NCI-H524 treated with DMSO at 0.1 percent for 48 hours (cell line): ENCODE results near the gene KIFC3.
"Not testable (repeated sequence)": the region's sequence is repeated elsewhere in the genome, so short reads cannot be mapped to it uniquely, and the experiment has no call there.

Experiments
- DNase-seq: peaks from one replicate; lab custom pipeline; 2025; lab: John Stamatoyannopoulos, UW

The KIFC3 gene

GRCh38 chr16:57786632-57787518 lies 15.4 kb downstream of the KIFC3 start:
- DNase-seq, result no peak

DNA sequence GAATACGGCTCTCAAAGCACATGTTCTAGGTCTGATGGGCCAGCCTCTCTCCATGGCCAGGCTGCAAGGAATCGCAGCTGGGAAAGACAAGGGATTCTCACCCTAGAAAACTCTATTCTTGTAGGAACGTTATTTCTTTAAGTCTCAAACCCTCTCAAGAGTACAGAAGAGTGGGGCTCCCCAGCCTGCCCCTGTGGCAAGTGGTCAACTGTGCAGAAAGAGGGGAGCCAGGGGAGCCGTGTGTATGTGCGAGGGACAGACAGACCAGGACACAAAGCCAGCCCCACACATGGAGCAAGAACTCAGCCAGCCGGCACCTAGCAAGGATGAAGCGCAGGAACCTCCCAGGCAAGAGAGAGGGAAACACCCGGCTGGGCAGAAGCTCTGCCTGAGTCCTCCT lies 16.4 kb downstream of the KIFC3 start:
- DNase-seq, result no peak

DNA sequence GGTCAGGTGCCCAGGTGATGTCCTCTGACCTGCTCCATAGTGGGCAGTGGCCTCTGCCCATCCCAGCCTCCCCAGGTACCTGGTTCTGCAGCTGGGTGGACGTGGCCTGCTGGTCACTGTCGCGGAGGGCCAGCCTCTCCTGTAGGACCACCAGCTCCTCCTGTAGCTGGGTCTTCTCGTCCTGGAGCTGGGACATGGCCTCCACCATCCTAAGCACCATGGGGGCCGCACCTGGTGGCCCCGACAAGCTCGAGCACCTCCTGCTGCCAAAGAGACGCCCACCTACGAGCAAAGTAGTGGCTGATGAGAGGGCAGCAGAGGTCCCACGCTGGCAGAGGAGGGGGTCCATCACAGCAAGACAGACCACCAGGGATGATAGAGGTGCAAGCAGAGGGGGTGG lies 16.9 kb downstream of the KIFC3 start:
- DNase-seq, result no peak

DNA sequence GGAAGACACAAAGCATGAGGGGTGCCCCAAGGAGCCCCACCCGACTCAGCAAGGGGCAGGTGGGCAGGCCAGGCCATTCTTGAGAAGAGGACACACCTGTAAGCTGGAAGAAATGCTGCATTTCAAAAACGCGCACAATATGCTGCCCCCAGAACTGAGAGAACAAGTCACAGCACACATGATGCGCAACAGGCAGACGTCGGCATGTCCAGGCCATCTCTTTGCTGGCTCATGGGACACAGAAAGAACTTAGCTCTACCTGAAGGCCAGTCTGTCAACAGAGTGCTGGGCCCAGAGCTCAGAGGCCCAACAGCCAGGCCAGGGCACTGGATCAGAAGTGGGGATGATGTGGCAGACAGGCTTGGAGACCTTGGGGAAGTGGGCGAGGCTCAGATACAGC lies 18.0 kb downstream of the KIFC3 start:
- DNase-seq, result no peak

DNA sequence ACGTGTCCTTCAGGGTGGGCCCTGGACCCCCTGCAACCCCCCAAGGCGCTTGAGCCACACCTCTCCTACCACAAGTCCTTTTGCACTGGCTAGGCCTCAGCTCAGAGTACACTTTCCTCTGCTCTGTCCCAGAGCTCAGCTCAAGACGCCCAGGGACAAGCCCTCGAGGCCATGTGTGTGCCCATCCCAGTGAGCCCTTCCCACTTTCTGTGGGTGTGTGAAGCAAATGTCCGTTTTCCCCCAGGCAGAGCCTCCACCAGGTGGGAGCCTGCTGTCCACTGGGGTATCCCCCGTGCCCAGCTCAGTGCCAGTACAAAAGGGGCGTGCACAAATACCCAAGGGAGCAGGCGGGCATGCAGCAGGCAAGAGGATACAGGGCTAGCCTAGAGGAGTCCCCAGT lies 18.4 kb downstream of the KIFC3 start:
- DNase-seq, result no peak

- no peak for DNase-seq
Observed at GRCh38 chr16:57783116-57783515, 19.2 kb downstream of the KIFC3 start.

DNA sequence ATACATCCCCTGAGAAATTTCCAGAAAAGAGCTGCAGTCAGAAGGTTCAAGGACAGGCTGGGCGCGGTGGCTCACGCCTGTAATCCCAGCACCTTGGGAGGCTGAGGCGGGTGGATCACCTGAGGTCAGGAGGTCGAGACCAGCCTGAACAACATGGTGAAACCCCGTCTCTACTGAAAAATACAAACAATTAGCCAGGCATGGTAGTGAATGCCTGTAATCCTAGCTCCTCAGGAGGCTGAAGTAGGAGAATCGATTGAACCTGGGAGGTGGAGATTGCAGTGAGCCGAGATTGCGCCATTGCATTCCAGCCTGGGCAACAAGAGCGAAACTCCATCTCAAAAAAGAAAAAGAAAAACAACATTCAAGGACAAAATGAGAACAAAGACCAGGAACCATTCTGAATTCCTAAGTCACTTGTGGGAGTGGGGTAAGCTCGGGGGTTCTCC lies 19.7 kb downstream of the KIFC3 start:
- not testable (repeated sequence) for DNase-seq

GRCh38 chr16:57781741-57782606 lies 20.3 kb downstream of the KIFC3 start:
- no peak for DNase-seq

GRCh38 chr16:57781349-57781740 lies 20.9 kb downstream of the KIFC3 start:
- no peak for DNase-seq

- DNase-seq, result not testable (repeated sequence)
Observed at GRCh38 chr16:57779836-57780235, 22.5 kb downstream of the KIFC3 start.

DNA sequence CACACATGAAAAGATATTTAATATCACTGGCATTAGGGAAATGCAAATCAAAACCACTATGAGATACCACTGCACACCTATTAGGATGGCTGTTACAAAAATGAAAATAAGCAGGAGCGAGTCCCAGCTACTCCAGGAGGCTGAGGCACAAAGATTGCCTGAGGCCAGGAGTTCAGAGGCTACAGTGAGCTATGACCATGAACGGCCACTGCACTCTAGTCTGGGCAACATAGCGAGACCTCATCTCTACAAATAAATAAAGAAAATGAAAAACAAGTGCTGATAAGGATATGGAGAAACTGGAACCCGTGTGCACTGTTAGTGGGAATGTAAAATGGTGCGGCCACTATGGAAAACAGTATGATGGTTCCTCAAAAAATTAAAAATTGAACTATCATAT lies 23.6 kb downstream of the KIFC3 start:
- no peak for DNase-seq

GRCh38 chr16:57775661-57776469 lies 26.4 kb downstream of the KIFC3 start:
- no peak for DNase-seq

DNA sequence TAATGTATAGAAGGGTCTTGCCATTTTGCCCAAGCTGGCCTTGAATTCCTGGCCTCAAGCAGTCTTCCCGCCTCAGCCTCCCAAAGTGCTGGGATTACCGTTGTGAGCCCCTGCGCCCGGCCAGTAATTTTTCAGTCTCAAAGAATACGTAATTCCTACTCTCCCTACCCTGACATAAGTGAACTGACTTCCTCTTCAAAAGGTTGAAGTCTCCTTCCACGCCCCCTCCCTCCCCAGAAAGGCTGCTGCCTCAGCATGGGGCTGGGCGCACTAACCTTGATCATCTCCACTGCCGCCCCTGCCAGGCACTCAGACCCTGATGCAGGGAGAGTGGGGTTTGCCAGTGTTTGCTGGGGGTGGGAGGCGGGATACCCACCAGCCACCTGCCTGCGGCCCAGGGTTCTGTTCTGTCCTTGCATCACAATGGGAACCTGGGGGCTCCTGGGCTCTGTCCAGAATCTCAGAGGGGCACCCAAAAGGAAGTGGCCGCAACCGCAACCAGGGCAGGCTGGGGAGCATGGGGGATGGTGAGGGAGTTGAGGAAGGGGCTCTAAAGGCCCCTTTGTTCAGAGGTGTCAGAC lies 27.5 kb downstream of the KIFC3 start:
- DNase-seq, result no peak

DNA sequence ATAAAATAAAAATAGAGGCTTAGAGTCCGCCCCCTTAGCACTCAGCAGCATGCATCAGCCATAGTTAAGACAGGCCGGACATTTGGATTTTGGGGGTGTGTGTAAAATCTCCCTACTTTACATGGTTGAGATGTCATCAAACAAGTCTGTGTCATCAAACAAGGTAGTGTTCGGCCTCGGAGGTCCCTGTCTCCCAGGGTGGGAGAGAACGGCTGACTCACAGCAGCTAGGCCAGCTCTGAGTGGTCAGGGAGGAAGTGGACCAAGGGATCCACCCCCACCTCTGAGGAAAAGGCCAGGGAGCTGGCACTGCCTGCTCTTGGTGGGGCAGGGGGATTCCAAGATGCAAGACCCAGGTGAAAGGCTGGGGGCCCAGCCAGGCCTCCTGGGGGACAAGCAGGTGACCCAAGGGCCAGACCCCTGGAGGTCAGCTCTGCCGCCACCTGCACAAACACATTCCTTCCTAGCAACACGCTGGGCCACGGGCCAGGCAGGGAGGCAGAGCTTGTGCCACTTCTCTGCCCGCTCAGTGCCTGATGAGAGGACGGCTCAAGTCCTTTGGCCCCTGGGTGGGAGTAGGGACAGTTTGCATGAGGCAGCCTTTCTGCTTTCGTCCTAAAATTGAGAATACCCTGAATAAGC lies 28.5 kb downstream of the KIFC3 start:
- no peak for DNase-seq

GRCh38 chr16:57773019-57773418 lies 29.3 kb downstream of the KIFC3 start:
- no peak for DNase-seq

GRCh38 chr16:57771141-57771785 lies 31.0 kb downstream of the KIFC3 start:
- no peak for DNase-seq

- DNase-seq, result no peak
Observed at GRCh38 chr16:57770361-57770760, 31.9 kb downstream of the KIFC3 start.

GRCh38 chr16:57769541-57770145 lies 32.6 kb downstream of the KIFC3 start:
- no peak for DNase-seq

GRCh38 chr16:57766714-57767348 lies 35.5 kb downstream of the KIFC3 start:
- DNase-seq, result no peak
